Small intestine (tissue), 7 donors: Measurements from ENCODE around the gene ZNHIT2. TPM values are rescaled to one million over a fixed set of nuclear protein-coding genes. Genes with fewer than 3 reads are reported as not detected.

Source experiments
- DNase-seq, 2 donors: peaks; one replicate each; pipeline versions ENCODE4 v3.0.0 to v3.0.0-alpha.2; 2013
- FAIRE-seq: peaks from 2 replicates; lab custom pipeline; 2012; peaks lifted over from hg19 to GRCh38; lab: Jason Lieb, UNC
- H3K27ac ChIP-seq, 3 donors: one replicate each; pipeline ENCODE4 v1.5.1; 2013; ENCODE audit warnings: low read length in 2 of 3, mild to moderate bottlenecking in 2 of 3, control low read depth in 1 of 3, inconsistent platforms in 1 of 3, low read depth in 1 of 3, moderate library complexity in 1 of 3
- H3K27me3 ChIP-seq, 3 donors: one replicate each; pipeline ENCODE4 v1.6.1; 2013; ENCODE audit warnings: low read length in 3 of 3, inconsistent platforms in 1 of 3; ENCODE audit not compliant: control insufficient read depth in 3 of 3, insufficient read depth in 3 of 3
- H3K36me3 ChIP-seq, 3 donors: one replicate each; pipeline ENCODE4 v1.6.1; 2013; ENCODE audit warnings: low read length in 3 of 3, inconsistent platforms in 1 of 3, low read depth in 1 of 3, mild to moderate bottlenecking in 1 of 3, moderate library complexity in 1 of 3; ENCODE audit not compliant: control insufficient read depth in 3 of 3, insufficient read depth in 2 of 3
- H3K4me1 ChIP-seq, 3 donors: one replicate each; pipeline ENCODE4 v1.6.1; 2013; ENCODE audit warnings: low read length in 2 of 3, inconsistent platforms in 1 of 3, low read depth in 1 of 3, mild to moderate bottlenecking in 1 of 3, moderate library complexity in 1 of 3; ENCODE audit not compliant: control insufficient read depth in 3 of 3, insufficient read depth in 2 of 3
- H3K4me3 ChIP-seq, 3 donors: one replicate each; pipeline ENCODE4 v1.5.1; 2013; ENCODE audit warnings: low read length in 3 of 3, control low read depth in 1 of 3, inconsistent platforms in 1 of 3, low read depth in 1 of 3, mild to moderate bottlenecking in 1 of 3, moderate library complexity in 1 of 3
- H3K9me3 ChIP-seq, 2 donors: one replicate each; pipeline ENCODE4 v1.6.1; 2013; ENCODE audit warnings: low read depth in 1 of 2, low read length in 1 of 2; ENCODE audit not compliant: control insufficient read depth in 2 of 2, insufficient read depth in 1 of 2
- WGBS, 3 donors: extraction: QIAGEN DNeasy Blood & Tissue Kit; methylation state at CpG; one replicate each; pipeline ENCODE4 v1.1.7; 2013; 5-methylcytosine and 5-hydroxymethylcytosine counted together
- polyA plus RNA-seq, 4 donors: library from polyadenylated mRNA; stranded (reverse) in 3 of 4; unstranded in 1 of 4; fragments of 200-250 nt in 3 of 4; fragments of 120-200 nt in 1 of 4; gene quantifications; one replicate each; pipeline versions ENCODE4 v1.2.1 to v1.2.3, GENCODE V29; 2013
- donor health status: healthy with polysubstance abuse.
- donor health status: control.
- donor health status: control.
- donor health status: Bipolar disorder and iron deficiency.
- donor health status: healthy.

The ZNHIT2 gene
- polyA plus RNA-seq, 4 donors: 7.7 to 13.6 (median 13.0) TPM

DNA sequence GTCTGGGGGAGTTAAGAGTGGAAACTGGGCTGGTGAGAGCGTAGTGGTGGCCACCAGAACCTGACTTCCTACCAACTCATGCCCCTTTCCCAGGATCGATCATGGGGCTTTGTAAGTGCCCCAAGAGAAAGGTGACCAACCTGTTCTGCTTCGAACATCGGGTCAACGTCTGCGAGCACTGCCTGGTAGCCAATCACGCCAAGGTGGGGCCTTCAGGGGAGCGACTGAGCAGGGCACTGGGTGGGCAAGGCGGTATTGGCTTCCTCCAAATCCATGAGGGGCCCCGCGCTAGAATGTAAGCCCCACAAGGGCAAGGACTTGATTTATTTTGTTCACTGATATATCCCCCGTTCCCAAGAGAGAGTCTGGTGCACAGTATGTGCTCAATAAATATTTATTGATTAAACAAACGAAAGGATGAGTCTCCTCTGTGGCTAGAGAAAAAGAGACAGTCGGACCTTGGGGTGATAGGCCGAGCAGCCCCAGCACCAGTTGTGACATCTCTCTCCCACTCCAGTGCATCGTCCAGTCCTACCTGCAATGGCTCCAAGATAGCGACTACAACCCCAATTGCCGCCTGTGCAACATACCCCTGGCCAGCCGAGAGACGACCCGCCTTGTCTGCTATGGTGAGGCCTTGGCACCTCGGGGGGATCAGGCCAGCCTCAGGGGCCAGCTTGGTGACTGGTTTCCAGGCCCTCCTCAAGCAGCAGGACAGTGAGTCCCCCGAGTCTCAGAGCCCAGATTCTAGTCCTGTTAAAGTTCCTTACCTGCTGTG, 32.7 kb downstream of the ZNHIT2 start:
- 38 to 43% (median 39%) methylated on average over 23 of the region's 23 CpGs for WGBS, 3 donors
- Histone ChIP-seq H3K27me3 (no peaks in the 10 kb centered on the region), H3K27ac (peak overlapping the region; percentile 58 to 97 (median 92)), H3K4me3 (peak overlapping the region; percentile 67 to 82 (median 68)), H3K9me3 (no peaks in the 10 kb centered on the region), H3K36me3 (peaks cover 7 to 54% (median 11%) of the 10 kb centered on the region in 3 donors), H3K4me1 (peaks cover 0 to 22% (median 2%) of the 10 kb centered on the region in 3 donors)
- no peak for DNase-seq
- no peak for FAIRE-seq

DNA sequence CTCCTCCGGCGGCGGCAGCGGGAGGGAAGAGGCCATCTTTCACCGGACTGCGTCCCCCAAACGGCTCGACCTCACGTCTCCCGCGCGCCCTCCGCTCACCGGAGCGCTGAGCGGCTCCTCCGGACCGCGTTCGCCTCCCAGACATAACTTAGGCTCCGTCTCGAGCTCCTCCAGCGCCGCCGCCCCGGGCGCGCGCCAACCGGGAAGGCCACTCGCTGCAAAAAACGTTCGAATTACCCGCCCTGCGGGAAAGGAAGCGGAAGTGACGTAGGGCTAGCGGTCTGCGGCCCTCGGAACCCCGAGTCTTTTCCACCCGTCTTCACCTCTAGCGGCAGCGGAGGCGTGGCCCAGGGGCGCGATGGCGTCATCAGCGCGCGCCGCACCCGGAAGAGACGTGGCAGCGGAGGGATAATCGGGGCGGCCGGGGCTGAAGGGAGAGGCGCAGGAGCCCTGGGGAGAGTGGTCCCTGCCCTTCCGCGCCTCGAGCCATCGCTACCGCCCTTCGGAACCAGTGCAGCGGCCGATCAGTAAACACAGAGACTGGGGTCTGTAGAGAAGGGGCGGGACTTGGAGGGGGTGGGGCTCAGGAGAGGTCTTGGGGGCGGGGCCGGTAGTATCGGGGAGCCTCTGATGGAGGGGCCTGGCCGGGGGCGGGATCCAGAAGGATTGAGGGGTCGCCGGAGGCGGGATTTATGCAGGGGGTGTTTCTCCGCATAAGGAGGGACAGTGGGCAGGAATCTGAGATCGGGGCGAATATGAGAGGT, 33.5 kb downstream of the ZNHIT2 start, which contains the start of the genes CDCA5 and ZFPL1:
CDCA5 (minus strand) TSS at position 207 of the 764 bp plus-strand sequence; CDS start at position 145, 62 bp downstream.
ZFPL1 (plus strand) TSS at position 389 of the 764 bp plus-strand sequence. CDS start 477 bp downstream, outside the sequence.
- peak within 1 kb of the TSS; percentile 67 to 82 (median 68) for H3K4me3 ChIP-seq
- WGBS, 3 donors: 0% methylated on average over 66 to 79 of the region's 79 CpGs
- DNase-seq: peak; percentile 94 to 97
- no peaks in the 10 kb centered on the region for H3K9me3 ChIP-seq
- no peak for FAIRE-seq
- H3K27me3 ChIP-seq: no peaks in the 10 kb centered on the region
- peaks cover 7 to 53% (median 11%) of the 10 kb centered on the region in 3 donors for H3K36me3 ChIP-seq
- peak within 1 kb of the TSS; percentile 58 to 97 (median 92) for H3K27ac ChIP-seq
- peaks cover 0 to 22% (median 2%) of the 10 kb centered on the region in 3 donors for H3K4me1 ChIP-seq

DNA sequence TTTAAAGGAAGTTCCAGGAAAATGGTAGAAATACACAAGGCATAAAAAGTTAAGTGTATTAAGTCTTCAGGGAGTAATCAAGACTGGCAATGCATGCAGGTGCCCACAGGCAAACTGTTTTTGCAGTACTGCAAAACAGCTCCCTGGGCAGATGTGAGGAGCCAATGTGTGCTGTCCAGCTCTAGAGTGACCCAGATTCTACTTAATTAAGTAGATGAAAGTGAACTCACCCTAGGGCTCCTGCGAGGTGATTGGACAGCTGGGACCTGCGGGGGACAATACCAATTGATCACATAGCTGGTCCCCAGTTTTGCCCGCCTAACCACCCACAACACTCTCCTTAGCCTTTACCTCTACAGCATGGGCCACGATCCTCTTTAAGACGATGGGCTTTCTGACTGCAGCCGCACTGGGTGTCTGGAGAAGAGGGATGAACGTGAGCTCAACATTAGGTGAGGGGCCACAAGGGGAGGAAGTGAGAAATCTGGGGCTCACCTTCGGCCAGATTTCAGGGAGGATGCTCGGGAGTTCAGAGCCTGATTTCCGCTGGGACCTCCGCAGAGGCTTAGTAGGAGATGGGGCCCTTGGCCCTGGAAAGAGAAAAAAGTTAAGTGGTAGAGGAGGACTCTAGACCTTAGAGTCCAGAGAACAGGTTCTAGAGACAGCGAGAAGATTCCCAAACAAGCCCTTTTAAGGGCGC, 34.2 kb downstream of the ZNHIT2 start:
- DNase-seq: no peak
- peaks cover 0 to 27% (median 2%) of the 10 kb centered on the region in 3 donors for H3K4me1 ChIP-seq
- H3K27me3 ChIP-seq: no peaks in the 10 kb centered on the region
- H3K4me3 ChIP-seq: peak overlapping the region; percentile 67 to 82 (median 68)
- 2 to 4% (median 2%) methylated on average over 13 of the region's 13 CpGs for WGBS, 3 donors
- H3K36me3 ChIP-seq: peaks cover 4 to 49% (median 9%) of the 10 kb centered on the region in 3 donors
- peak overlapping the region in 2 of 3 donors; percentile 62 to 92 for H3K27ac ChIP-seq
- FAIRE-seq: no peak
- H3K9me3 ChIP-seq: no peaks in the 10 kb centered on the region

- no peaks in the 10 kb centered on the region for H3K9me3 ChIP-seq
- H3K36me3 ChIP-seq: peaks cover 0 to 23% (median 0%) of the 10 kb centered on the region in 3 donors
- FAIRE-seq (no peak), DNase-seq (no peak)
- H3K27ac ChIP-seq: peak overlapping the region in 2 of 3 donors; percentile 0 to 9
- H3K27me3 ChIP-seq: no peaks in the 10 kb centered on the region
- H3K4me3 ChIP-seq: no peak overlapping the region
- H3K4me1 ChIP-seq: peaks cover 0 to 20% (median 0%) of the 10 kb centered on the region in 3 donors
- WGBS, 3 donors: 84 to 93% (median 90%) methylated on average over 8 to 9 of the region's 9 CpGs
These were observed 38.6 kb downstream of the ZNHIT2 start for GRCh38 chr11:65078786-65079342.

DNA sequence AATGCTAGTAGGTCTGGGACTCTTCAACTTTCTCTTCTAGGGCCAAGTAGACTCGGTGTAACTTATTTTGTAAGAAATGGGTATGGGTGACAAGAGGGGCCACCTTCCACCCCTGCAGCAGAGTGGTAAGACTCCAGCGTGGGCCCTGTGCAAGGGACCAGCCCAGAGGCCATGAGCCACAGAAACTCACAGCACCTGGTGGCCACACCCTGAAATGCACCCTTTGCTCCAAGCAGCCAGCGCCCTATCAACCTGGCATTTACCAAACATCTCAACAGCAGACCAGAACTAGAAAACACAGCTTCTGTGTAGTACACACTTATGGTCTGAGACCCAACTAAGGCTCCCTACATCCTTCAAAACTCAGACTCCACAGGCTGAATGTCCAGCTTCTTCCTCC, 39.4 kb downstream of the ZNHIT2 start:
- Histone ChIP-seq H3K36me3 (peaks cover 0 to 23% (median 0%) of the 10 kb centered on the region in 3 donors), H3K4me1 (peaks cover 0 to 15% (median 0%) of the 10 kb centered on the region in 3 donors), H3K27me3 (no peaks in the 10 kb centered on the region), H3K27ac (peak overlapping the region in 2 of 3 donors; percentile 0 to 9), H3K9me3 (no peaks in the 10 kb centered on the region), H3K4me3 (no peak overlapping the region)
- no peak for FAIRE-seq
- DNase-seq: peak; percentile 83 to 85
- 16 to 43% (median 19%) methylated on average over 3 of the region's 3 CpGs for whole genome bisulfite sequencing, 3 donors

GRCh38 chr11:65077451-65077850, 40.0 kb downstream of the ZNHIT2 start:
- no peak for DNase-seq
- H3K36me3 ChIP-seq: peaks cover 0 to 23% (median 0%) of the 10 kb centered on the region in 3 donors
- WGBS, 3 donors: 82 to 86% (median 82%) methylated on average over 4 of the region's 4 CpGs
- H3K4me3 ChIP-seq: no peak overlapping the region
- no peaks in the 10 kb centered on the region for H3K9me3 ChIP-seq
- FAIRE-seq: no peak
- no peaks in the 10 kb centered on the region for H3K27me3 ChIP-seq
- peaks cover 0 to 9% (median 0%) of the 10 kb centered on the region in 3 donors for H3K4me1 ChIP-seq
- no peak overlapping the region for H3K27ac ChIP-seq

DNA sequence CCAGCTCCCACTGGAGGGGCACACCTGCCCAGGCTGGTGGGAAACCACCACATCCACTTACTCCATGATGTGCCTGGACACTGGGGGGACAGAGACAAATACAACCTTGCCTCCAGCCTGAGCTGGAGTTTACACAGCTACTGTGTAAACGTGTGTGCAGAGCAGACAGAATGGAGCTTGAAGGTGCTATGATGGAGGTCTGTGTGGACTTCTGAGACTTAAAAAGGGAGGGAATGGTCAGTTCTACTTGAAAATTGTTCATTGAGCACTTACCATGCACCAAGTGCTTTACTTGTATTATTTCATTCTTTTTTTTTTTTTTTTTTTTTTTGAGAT, 44.9 kb downstream of the ZNHIT2 start:
- H3K27me3 ChIP-seq: no peaks in the 10 kb centered on the region
- no peak overlapping the region for H3K4me3 ChIP-seq
- FAIRE-seq (no peak), DNase-seq (no peak)
- WGBS, 3 donors: 48 to 60% (median 59%) methylated on average over 1 of the region's 1 CpG
- peaks cover 0 to 5% (median 0%) of the 10 kb centered on the region in 3 donors for H3K36me3 ChIP-seq
- no peak overlapping the region for H3K27ac ChIP-seq
- no peaks in the 10 kb centered on the region for H3K4me1 ChIP-seq
- H3K9me3 ChIP-seq: no peaks in the 10 kb centered on the region
